ENCODE measurements around the gene ARHGAP23. TPM values are rescaled to one million over a fixed set of nuclear protein-coding genes. Genes with fewer than 3 reads are reported as not detected.

Gene ARHGAP23
- polyA plus RNA-seq, 1 donor (not counting 4 experiments of a cell fraction or from before 2014, with no cell fraction given), result 6.1 TPM

DNA sequence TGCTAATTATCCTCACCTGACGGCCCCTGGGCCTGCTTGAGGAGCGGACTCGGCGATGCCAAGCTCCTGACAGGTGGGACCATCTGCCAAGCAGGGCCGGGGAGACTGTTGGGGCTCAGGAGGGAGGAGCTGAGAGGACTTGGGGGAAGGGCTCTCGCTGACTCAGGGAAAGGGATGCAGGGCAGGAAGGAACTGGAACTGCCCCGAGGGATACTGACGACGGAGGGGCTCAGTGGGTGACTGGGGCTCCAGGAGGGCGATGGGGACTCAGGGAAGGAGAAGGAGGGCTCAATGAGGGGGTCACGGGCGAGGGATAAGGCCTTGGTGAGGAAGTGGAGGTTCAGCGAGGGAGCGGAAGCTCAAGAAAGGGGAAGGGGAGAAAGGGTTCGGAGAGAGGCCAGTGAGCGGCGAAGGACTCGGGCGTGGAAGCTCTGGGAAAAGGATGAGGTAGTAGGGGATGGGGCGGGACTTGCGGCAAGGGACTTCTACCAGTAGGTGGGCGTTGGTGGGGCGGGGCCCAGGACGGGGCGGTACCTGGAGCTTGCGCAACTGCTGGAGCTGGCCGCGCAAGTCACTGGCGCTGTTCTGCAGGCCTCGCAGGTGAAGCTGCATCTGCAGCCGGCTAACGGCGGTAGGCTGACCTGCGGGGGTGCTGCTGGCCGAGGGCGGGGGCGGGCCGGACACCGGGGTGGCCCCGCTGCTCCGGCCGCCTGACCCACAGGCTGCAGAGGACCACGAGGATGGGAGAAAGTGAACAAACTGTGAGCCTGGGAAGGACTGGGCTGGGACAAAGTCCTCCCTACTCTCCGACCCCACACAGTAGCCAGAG, 131.0 kb downstream of the ARHGAP23 start:
- Histone ChIP-seq H3K27me3 (ENCODE audit: control insufficient read depth, extremely low read depth, insufficient read depth, low read length) (peaks cover 42% of the 10 kb centered on the region), H3K27ac (ENCODE audit: control insufficient read depth, insufficient read depth, low read length) (peak overlapping the region; percentile 82), H3K9ac (ENCODE audit: control insufficient read depth, extremely low read depth, insufficient read depth, low read length) (peak overlapping the region; percentile 85), H2AFZ (ENCODE audit: control insufficient read depth, low read length) (peak overlapping the region; percentile 96), H3K79me2 (ENCODE audit: control insufficient read depth, insufficient read depth, low read length) (no peaks in the 10 kb centered on the region), H3K4me3 (ENCODE audit: control insufficient read depth in 2 of 3, extremely low read depth in 1 of 3, insufficient read depth in 2 of 3, low read depth in 1 of 3, low read length in 3 of 3) (peak overlapping the region; percentile 36 to 84 (median 71)), H3K9me1 (ENCODE audit: control insufficient read depth, extremely low read depth, insufficient read depth, low read length) (peaks cover 2% of the 10 kb centered on the region), H3K4me1 (ENCODE audit: control insufficient read depth, extremely low read depth, insufficient read depth, low read length) (peaks cover 39% of the 10 kb centered on the region), H3K4me2 (ENCODE audit: control insufficient read depth, extremely low read depth, insufficient read depth, low read depth, low read length) (peak overlapping the region; percentile 99), H3K36me3 (ENCODE audit: control insufficient read depth in 2 of 2, extremely low read depth in 1 of 2, insufficient read depth in 2 of 2, low read length in 2 of 2) (no peaks in the 10 kb centered on the region), H3K9me3 (ENCODE audit: control insufficient read depth, low read depth, low read length) (no peaks in the 10 kb centered on the region), H4K20me1 (ENCODE audit: control insufficient read depth, extremely low read depth, insufficient read depth, low read length) (no peaks in the 10 kb centered on the region)
- DNase-seq (ENCODE audit: low read depth, low spot score) (peak; percentile 91), FAIRE-seq (no peak)
- dilution Hi-C loops (cut with MboI; ENCODE audit: extremely low pct_ligation_motif_present, low sequenced_read_pairs), result no loop called here
- TF ChIP-seq, protein P1, sequence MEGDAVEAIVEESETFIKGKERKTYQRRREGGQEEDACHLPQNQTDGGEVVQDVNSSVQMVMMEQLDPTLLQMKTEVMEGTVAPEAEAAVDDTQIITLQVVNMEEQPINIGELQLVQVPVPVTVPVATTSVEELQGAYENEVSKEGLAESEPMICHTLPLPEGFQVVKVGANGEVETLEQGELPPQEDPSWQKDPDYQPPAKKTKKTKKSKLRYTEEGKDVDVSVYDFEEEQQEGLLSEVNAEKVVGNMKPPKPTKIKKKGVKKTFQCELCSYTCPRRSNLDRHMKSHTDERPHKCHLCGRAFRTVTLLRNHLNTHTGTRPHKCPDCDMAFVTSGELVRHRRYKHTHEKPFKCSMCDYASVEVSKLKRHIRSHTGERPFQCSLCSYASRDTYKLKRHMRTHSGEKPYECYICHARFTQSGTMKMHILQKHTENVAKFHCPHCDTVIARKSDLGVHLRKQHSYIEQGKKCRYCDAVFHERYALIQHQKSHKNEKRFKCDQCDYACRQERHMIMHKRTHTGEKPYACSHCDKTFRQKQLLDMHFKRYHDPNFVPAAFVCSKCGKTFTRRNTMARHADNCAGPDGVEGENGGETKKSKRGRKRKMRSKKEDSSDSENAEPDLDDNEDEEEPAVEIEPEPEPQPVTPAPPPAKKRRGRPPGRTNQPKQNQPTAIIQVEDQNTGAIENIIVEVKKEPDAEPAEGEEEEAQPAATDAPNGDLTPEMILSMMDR (optimal IDR thresholded peaks at IDR 0.05 in 1 of 3, IDR thresholded peaks at IDR 0.05 in 1 of 3, conservative IDR thresholded peaks at IDR 0.05 in 1 of 3; ENCODE audit: extremely low read depth in 1 of 3, insufficient read depth in 2 of 3, low read length in 3 of 3), result peak in 1 of 3 experiments; percentile 42
- TF ChIP-seq EZH2 (IDR thresholded peaks at IDR 0.05; ENCODE audit: low read length), result no peak

DNA sequence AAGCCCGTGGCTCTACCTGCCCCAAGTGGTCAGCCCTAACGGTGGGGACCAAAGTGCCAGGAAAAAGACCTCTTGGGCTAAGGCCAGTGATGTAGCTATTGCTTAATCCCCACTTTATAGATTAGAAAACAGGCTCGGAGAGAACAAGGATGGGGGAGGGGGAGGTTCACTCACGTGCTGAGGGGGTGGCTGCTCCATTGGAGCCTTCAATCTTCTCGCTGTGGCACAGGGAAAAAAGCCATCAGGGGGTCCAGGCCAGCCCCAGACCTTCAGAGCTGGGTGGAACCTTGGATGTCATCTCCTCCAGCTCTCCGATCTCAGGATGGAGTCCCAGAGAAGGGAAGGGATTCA, 131.6 kb downstream of the ARHGAP23 start:
- H3K4me2 ChIP-seq (ENCODE audit: control insufficient read depth, extremely low read depth, insufficient read depth, low read depth, low read length), result peak overlapping the region; percentile 99
- no peaks in the 10 kb centered on the region for H3K36me3 ChIP-seq (ENCODE audit: control insufficient read depth in 2 of 2, extremely low read depth in 1 of 2, insufficient read depth in 2 of 2, low read length in 2 of 2)
- H4K20me1 ChIP-seq (ENCODE audit: control insufficient read depth, extremely low read depth, insufficient read depth, low read length), result no peaks in the 10 kb centered on the region
- H3K27me3 ChIP-seq (ENCODE audit: control insufficient read depth, extremely low read depth, insufficient read depth, low read length), result peaks cover 47% of the 10 kb centered on the region
- no peak for DNase-seq (ENCODE audit: low read depth, low spot score)
- H3K9me1 ChIP-seq (ENCODE audit: control insufficient read depth, extremely low read depth, insufficient read depth, low read length), result no peaks in the 10 kb centered on the region
- no peak overlapping the region for H3K9ac ChIP-seq (ENCODE audit: control insufficient read depth, extremely low read depth, insufficient read depth, low read length)
- dilution Hi-C loops (cut with MboI; ENCODE audit: extremely low pct_ligation_motif_present, low sequenced_read_pairs), result no loop called here
- no peak overlapping the region for H3K4me3 ChIP-seq (ENCODE audit: control insufficient read depth in 2 of 3, extremely low read depth in 1 of 3, insufficient read depth in 2 of 3, low read depth in 1 of 3, low read length in 3 of 3)
- FAIRE-seq, result no peak
- no peaks in the 10 kb centered on the region for H3K9me3 ChIP-seq (ENCODE audit: control insufficient read depth, low read depth, low read length)
- H2AFZ ChIP-seq (ENCODE audit: control insufficient read depth, low read length), result no peak overlapping the region
- no peaks in the 10 kb centered on the region for H3K79me2 ChIP-seq (ENCODE audit: control insufficient read depth, insufficient read depth, low read length)
- H3K4me1 ChIP-seq (ENCODE audit: control insufficient read depth, extremely low read depth, insufficient read depth, low read length), result peaks cover 33% of the 10 kb centered on the region
- no peak overlapping the region for H3K27ac ChIP-seq (ENCODE audit: control insufficient read depth, insufficient read depth, low read length)
- TF ChIP-seq, protein P1 (optimal IDR thresholded peaks at IDR 0.05 in 1 of 3, IDR thresholded peaks at IDR 0.05 in 1 of 3, conservative IDR thresholded peaks at IDR 0.05 in 1 of 3; ENCODE audit: extremely low read depth in 1 of 3, insufficient read depth in 2 of 3, low read length in 3 of 3), result no peak
- TF ChIP-seq EZH2 (IDR thresholded peaks at IDR 0.05; ENCODE audit: low read length), result no peak

Data from keratinocyte (primary cell).